Globus pallidus (tissue), 1 donor: ENCODE data around the gene FIBCD1.

Experiments
- DNase-seq: peaks from one replicate; pipeline ENCODE4 v3.0.0-alpha.2; 2015; ENCODE audit warnings: low spot score

FIBCD1 gene

GRCh38 chr9:130906735-130907416 lies 32.2 kb downstream of the FIBCD1 start:
- DNase-seq, result no peak

GRCh38 chr9:130905902-130906734 lies 32.9 kb downstream of the FIBCD1 start:
- DNase-seq, result no peak

GRCh38 chr9:130905125-130905901 lies 33.7 kb downstream of the FIBCD1 start:
- DNase-seq, result no peak

GRCh38 chr9:130904070-130905044 lies 34.7 kb downstream of the FIBCD1 start:
- no peak for DNase-seq

GRCh38 chr9:130903194-130904069 lies 35.6 kb downstream of the FIBCD1 start:
- DNase-seq, result no peak

- DNase-seq, result no peak
These were observed 36.6 kb downstream of the FIBCD1 start for GRCh38 chr9:130902204-130903185.

GRCh38 chr9:130901498-130902203 lies 37.4 kb downstream of the FIBCD1 start:
- no peak for DNase-seq

GRCh38 chr9:130900701-130901497 lies 38.1 kb downstream of the FIBCD1 start:
- DNase-seq, result no peak

- no peak for DNase-seq
These were observed 39.8 kb downstream of the FIBCD1 start for GRCh38 chr9:130899051-130899748.

GRCh38 chr9:130898552-130898852 lies 40.5 kb downstream of the FIBCD1 start:
- no peak for DNase-seq

- DNase-seq, result no peak
These were observed 41.0 kb downstream of the FIBCD1 start for GRCh38 chr9:130897848-130898551.

GRCh38 chr9:130897105-130897751 lies 41.8 kb downstream of the FIBCD1 start:
- DNase-seq, result no peak

- DNase-seq, result no peak
These were observed 42.6 kb downstream of the FIBCD1 start, which contains the start of gene QRFP for GRCh38 chr9:130896233-130897014. TSS of gene QRFP (minus strand) at chr9:130896812. CDS start at chr9:130893838, 2,974 bp downstream.

- DNase-seq, result no peak
These were observed 43.4 kb downstream of the FIBCD1 start for GRCh38 chr9:130895481-130896232.
